Fibroblast of gingiva (primary cell): ENCODE measurements around the gene GCFC2.
A peak's percentile ranks its signal among the peaks of the same experiment; 100 is the strongest.
"Not testable (repeated sequence)": the region's sequence is repeated elsewhere in the genome, so short reads cannot be mapped to it uniquely, and the experiment has no call there.

Source experiments
- DNase-seq: peaks from one replicate; pipeline ENCODE4 v3.0.0-alpha.2; 2011; ENCODE audit warnings: low read depth

The GCFC2 gene

GRCh38 chr2:75710577-75711253, at the start of gene GCFC2:
Gene GCFC2, minus strand, starts transcription at chr2:75710915. Its CDS starts 60 bp downstream, at chr2:75710855.
- DNase-seq, result peak; percentile 85

GRCh38 chr2:75752828-75753227, 42.1 kb upstream of the GCFC2 start:
- no peak for DNase-seq

DNA sequence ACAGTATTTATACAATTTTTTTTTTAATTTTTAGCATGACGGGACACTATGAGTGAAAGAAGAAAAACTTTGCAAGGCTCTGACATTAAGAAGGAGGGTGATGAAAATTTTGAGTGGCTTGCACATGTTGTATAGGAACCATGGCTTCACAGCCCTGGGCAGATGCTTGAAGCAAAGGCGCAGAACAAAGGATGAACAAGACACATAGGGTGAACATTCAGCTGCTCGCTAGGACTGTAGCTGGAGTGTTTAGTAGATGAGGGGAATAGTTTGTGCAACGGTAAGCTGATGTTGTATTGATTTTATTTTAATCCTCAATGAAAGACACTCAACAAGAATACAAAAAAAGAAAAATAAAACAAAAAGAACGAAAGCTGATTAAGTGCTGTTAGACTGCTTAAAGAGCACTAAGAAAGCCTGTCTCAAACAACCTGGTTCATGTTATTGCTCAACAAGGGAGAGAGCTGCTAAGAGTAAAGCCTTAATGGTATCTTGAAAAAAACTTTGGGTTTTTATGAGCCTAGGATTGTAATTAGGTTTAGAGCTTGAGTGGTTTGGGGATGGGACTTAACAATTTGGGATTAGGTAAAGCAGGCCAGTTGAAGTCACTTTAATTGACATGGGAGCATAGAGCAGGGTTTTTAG, 41.2 kb upstream of the GCFC2 start:
- DNase-seq, result no peak

DNA sequence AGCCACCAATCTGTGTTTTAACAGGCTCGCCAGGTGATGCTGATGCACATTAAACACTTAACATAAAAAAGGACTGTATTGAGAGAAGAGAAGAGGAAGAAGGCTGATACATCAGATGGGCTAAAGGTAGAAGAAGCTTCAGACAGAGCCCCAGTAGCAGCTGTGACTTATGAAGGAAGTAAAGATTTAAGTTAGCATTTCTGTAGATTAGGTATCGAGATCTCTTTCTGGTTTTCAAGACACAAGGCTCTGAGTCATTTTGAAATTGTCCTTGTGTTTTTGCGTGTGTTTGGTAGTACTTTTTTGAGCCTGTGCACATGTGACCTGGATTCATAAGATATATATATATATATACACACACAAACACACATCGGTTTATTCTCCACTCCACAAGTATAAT, 40.6 kb upstream of the GCFC2 start:
- DNase-seq, result no peak

DNA sequence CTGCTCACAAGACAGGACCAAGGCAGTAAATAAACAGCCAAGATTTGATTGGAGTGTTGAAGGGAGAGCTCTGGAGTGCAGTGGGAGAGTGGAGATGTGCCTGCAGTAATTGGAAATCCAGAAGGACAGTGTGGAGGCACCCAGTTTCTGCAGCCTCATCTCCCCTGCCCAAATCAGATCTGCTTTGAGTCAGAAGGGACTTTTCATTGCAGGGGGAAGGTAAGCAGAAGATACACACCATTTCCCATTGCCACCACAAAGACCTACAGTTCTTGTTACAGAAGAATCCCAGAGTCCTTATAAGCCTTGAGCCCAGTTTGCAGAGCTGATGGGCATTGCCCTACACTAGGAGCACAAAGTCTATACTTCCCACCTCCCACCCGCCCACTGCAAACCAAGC, 27.2 kb upstream of the GCFC2 start:
- DNase-seq, result no peak

GRCh38 chr2:75736276-75736675, 25.6 kb upstream of the GCFC2 start:
- no peak for DNase-seq

- no peak for DNase-seq
These were observed 19.1 kb upstream of the GCFC2 start for GRCh38 chr2:75729861-75730260.

DNA sequence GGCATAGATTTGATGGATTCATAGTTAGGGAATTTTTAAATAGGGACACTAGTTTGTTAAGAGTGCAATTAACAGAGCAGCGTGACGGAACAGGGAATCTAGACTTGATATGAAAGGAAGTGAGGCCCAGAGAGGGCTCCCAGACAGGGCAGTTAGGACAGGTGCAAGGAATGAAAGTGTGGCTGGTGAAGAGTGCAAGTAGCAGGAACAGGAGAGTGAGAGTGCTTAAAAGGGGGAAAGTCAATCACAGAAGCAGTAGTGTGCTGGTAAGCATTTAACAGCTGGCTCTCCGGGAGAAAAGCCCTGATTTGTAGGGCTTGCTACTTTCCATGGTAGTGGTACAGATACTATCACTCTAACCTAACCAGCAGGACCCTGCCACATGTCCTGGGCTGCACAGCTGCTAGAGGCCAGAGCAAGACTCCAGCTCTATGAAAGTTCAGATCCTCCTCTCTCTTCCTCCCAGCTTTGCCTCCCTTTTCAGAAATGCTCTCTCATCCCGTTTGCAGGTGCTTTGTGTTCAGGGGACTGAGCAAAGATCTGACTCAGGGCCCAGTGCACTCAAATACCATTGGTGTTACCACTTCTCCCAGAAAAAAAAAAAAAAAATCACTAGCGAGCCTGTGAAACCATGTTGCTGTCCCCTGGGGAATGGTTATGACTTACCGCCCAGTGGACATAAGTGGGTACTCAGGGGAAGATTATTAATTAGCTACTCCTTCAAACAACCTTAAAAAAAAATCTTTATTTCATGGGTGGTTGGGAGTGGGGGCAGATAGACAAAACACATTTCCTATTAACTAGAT, 18.1 kb upstream of the GCFC2 start:
- no peak for DNase-seq

GRCh38 chr2:75722687-75723086, 12.0 kb upstream of the GCFC2 start:
- DNase-seq, result no peak

GRCh38 chr2:75720525-75720924, 9.8 kb upstream of the GCFC2 start:
- DNase-seq, result no peak

DNA sequence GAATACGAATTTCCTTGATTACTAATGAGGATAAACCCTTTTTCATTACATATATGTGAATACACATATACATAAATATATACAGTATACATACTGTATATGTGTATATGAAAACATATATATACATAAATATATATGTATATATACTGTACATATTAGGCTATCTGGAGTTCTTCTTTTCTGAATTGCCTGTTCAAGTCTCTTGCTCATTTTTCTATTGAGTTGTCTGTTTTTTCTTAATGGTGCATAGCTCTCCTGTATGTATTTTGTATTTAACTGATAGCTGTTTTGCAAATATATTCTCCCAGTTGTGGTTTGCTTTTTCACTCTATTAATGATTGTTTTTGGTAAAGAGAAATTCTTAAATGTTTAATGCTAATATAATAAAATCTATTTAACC, 8.9 kb upstream of the GCFC2 start:
- DNase-seq, result no peak

- peak; percentile 12 for DNase-seq
These were observed 5.7 kb upstream of the GCFC2 start for GRCh38 chr2:75716406-75716805.

DNA sequence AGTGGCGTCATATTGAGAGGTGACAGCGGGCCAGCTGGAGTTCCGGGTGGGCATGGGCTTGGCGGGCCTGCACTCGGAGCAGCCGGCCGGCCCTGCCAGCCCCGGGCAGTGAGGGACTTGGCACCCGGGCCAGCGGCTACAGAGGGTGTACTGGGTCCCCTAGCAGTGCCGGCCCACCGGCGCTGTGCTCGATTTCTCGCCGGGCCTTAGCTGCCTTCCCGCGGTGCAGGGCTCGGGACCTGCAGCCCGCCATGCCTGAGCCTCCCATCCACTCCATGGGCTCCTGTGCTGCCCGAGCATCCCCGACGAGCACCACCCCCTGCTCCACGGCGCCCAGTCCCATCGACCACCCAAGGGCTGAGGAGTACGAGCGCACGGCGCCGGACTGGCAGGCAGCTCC, 875 bp upstream of the GCFC2 start:
- not testable (repeated sequence) for DNase-seq

DNA sequence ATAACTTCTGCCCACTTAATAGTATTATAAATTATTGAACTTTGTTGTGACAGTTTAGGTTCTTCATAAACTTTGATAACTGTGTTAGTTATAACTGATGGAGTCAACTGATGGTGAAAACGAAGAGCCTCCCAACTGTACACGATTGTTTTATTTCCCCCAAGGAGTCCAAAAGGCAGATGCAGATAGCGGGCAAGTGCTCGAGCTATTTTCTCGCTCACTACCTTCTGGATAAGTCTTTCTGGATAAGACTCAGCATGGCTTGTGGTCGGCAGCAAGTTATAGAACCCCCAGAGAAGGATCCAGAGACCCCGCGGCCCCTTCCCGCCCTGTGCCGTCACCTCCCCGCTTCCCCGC, 517 bp downstream of the GCFC2 start:
- no peak for DNase-seq

GRCh38 chr2:75709297-75709696, 1.4 kb downstream of the GCFC2 start:
- DNase-seq, result no peak

DNA sequence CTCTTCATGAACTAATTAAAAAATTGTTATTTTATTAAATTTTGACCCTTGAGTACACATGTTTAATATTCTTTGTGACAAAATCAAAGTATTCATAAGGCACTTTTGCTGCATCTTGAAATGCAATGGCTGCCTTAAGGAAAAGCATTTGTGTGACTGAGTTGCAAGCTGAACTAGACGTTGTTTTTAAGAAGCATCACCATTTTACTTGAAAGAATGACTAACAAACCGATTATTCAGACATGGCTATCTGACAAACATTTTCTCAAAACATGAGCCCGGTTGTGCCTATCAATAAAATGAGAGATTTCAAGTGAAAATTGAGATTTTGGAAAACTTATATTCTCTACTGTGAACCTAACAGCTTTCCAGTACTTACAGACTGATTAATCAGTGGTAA, 2.8 kb downstream of the GCFC2 start:
- no peak for DNase-seq

GRCh38 chr2:75705921-75706320, 4.8 kb downstream of the GCFC2 start:
- no peak for DNase-seq

DNA sequence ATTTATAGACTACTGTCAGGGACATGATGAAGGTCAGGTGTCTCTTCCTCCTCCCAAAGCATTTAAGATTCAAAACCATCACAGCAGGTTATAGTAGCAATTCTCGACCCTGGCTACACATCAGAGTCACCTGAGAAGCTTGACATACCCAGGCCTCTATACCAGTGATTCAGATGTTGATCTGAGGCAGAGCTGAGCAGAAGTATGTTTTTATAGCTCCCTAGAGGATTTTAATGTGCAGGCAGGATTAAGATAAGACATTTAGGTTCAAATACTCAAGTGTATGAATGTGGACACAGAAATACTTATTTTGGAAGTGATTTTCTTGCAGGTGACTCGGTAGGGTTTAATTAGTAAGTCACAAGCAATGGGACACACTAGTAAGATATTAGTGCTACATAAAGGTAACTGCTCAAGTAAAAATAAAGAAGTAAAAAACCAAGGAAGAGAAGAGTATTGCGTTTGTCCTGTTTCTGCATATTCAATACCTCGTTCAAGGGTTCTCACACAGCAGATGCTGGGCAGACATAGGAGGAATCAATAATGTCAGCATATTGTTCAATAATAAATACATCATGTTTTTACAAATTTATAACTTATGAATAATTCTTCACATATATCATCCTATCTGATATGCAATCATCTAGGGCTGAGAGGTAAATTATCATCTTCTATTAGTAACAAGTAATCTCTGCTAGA, 7.0 kb downstream of the GCFC2 start:
- no peak for DNase-seq

GRCh38 chr2:75702593-75702992, 8.1 kb downstream of the GCFC2 start:
- no peak for DNase-seq

DNA sequence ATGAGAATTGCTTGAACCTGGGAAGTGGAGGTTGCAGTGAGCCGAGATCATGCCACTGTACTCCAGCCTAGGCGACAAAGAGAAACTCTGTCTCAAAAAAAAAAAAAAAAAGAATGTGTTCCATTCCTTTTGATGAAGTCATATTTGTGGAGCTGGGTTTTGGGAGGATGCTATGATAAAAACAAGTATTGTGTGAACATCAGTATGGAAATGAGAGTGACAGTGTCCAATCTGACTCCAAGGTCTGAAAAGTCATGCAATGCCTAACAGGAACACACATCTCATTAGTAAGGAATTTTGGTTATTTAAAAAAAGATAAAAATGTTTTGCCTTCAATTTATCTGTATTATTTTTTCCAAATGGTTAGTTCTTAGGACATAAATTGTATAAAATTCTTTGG, 11.8 kb downstream of the GCFC2 start:
- DNase-seq, result no peak

DNA sequence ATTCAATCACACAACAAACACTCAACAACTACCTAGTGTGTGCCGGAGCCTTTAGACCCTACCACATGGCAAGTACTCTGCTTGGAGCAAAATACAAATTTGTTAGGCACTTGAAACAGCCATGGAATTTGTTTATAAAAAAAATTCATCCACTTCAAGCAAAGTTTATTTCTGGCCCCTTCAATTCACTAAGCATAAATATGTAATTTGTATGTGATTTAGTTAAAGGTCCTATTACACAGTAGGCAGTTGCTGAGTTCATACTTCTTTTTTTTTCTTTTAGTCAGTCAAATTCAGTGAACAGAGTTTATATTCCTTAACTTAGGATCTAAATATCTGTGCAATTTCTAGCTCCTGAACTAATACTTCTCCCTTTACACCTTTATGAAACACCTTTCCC, 22.5 kb downstream of the GCFC2 start:
- no peak for DNase-seq

- not testable (repeated sequence) for DNase-seq
These were observed 27.3 kb downstream of the GCFC2 start for GRCh38 chr2:75683430-75683829.

DNA sequence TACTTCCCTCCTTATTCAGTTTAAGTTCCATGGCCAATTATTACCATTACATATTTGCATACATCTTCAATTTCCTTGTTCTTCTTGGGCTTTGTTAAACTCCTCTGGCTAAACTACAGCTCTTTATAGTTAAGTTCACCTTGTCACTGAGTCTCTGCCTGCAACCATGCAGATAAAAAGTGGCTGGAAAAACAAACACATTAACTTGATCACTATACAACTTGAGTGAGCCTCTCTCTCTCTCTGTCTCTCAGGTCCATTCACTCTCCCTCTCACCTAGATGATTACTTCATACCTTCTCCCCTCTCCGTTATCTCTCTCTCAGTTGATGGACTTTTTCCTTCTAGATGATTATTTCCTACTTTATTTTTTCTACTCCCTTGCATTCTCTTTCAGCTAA, 30.3 kb downstream of the GCFC2 start:
- DNase-seq, result no peak
